OCI-LY7 (cell line): ENCODE results near the gene CYP2A6. TPM values are rescaled to one million over a fixed set of nuclear protein-coding genes. Genes with fewer than 3 reads are reported as not detected.
"Not testable (repeated sequence)": the region's sequence is repeated elsewhere in the genome, so short reads cannot be mapped to it uniquely, and the experiment has no call there.

Experiments
- BruUV-seq: library from RNA; stranded (reverse); fragments of 400-500 nt; replicated peaks from 2 replicates; lab custom pipeline; 2021; lab: Mats Ljungman, UMichigan
- CTCF ChIA-PET: fragments of 300-600 bp; sonication (Branson Sonifier 250); formaldehyde crosslinking; loops from one replicate; lab custom pipeline; 2022; ENCODE audit warnings: antibody characterized with exemption; ENCODE audit not compliant: unreplicated experiment; lab: Charles Lee
- POLR2A ChIA-PET: fragments of 300-600 bp; sonication (Branson Sonifier 250); formaldehyde crosslinking; loops from one replicate; lab custom pipeline; 2022; ENCODE audit warnings: antibody characterized with exemption; lab: Charles Lee
- DNase-seq: peaks from one replicate; pipeline ENCODE4 v3.0.0-alpha.2; 2015; ENCODE audit warnings: low spot score
- H2AFZ ChIP-seq: fragments of 200-600 bp; sonication (generic), shearing (Covaris generic); 2 replicates; pipeline ENCODE4 v1.6.1; 2014; ENCODE audit warnings: mild to moderate bottlenecking, antibody characterized with exemption, low read length, moderate library complexity
- H3K27ac ChIP-seq: fragments of 200-600 bp; sonication (generic); 2 replicates; pipeline ENCODE4 v1.5.1; 2014; ENCODE audit warnings: mixed run types, low read depth, mild to moderate bottlenecking, moderate library complexity, low read length, inconsistent platforms; ENCODE audit not compliant: poor library complexity, severe bottlenecking
- H3K36me3 ChIP-seq: fragments of 200-600 bp; sonication (generic); 2 replicates; pipeline ENCODE4 v1.6.1; 2014; ENCODE audit warnings: mild to moderate bottlenecking, antibody characterized with exemption, low read length, moderate library complexity, mixed read lengths; ENCODE audit not compliant: insufficient read depth
- H3K4me1 ChIP-seq: fragments of 200-600 bp; sonication (generic); 2 replicates; pipeline ENCODE4 v1.5.1; 2014; ENCODE audit warnings: mild to moderate bottlenecking, low read length; ENCODE audit not compliant: insufficient read depth, poor library complexity, severe bottlenecking
- H3K4me2 ChIP-seq: fragments of 200-600 bp; sonication (generic); 2 replicates; pipeline ENCODE4 v1.6.1; 2014; ENCODE audit warnings: mild to moderate bottlenecking, low read length
- H3K4me3 ChIP-seq: fragments of 200-600 bp; sonication (generic); 2 replicates; pipeline ENCODE4 v1.5.1; 2014; ENCODE audit warnings: mild to moderate bottlenecking, low read depth, low read length; ENCODE audit not compliant: poor library complexity, severe bottlenecking
- H3K79me2 ChIP-seq: fragments of 200-600 bp; sonication (generic); 2 replicates; pipeline ENCODE4 v1.6.1; 2016; ENCODE audit warnings: low read depth, mild to moderate bottlenecking, low read length, moderate library complexity, mixed read lengths; ENCODE audit not compliant: insufficient read depth
- H3K9me2 ChIP-seq: fragments of 200-600 bp; sonication (generic); 2 replicates; pipeline ENCODE4 v1.6.1; 2016; ENCODE audit warnings: mild to moderate bottlenecking, low read length, mixed read lengths; ENCODE audit not compliant: insufficient read depth
- H3K9me3 ChIP-seq: fragments of 200-600 bp; sonication (generic); 2 replicates; pipeline ENCODE4 v1.6.1; 2014; ENCODE audit warnings: mild to moderate bottlenecking, mixed run types, low read length, mixed read lengths
- H4K20me1 ChIP-seq: fragments of 200-600 bp; sonication (generic); 2 replicates; pipeline ENCODE4 v1.6.1; 2014; ENCODE audit warnings: mild to moderate bottlenecking, antibody characterized with exemption, low read length, moderate library complexity, mixed read lengths; ENCODE audit not compliant: insufficient read depth
- EZH2phosphoT487 ChIP-seq: fragments of 200-600 bp; sonication (generic); IDR thresholded peaks from 2 replicates; pipeline ENCODE4 v1.6.1; 2018; ENCODE audit warnings: low read depth, borderline replicate concordance, mild to moderate bottlenecking, mixed run types, antibody characterized with exemption, low read length, moderate library complexity, mixed read lengths
- intact Hi-C: fragments of 100-400 bp; cut with micrococcal nuclease; formaldehyde crosslinking; loops from one replicate; pipeline ENCODE4 v1.10.0; 2022; ENCODE audit not compliant: unreplicated experiment
- total RNA-seq, 2 experiments: library from RNA; depleted of rRNA in 1 of 2; stranded (reverse); fragments of >200 nt in 1 of 2; shearing (Covaris generic) in 1 of 2; gene quantifications; 2 replicates each; pipeline ENCODE4 v1.2.3, GENCODE V29; 2014 to 2022
- TF ChIP-seq, protein P1 (sequence below): fragments of 200-600 bp; sonication (generic); conservative IDR thresholded peaks from 2 replicates; pipeline ENCODE4 v1.5.1; 2014; ENCODE audit warnings: mild to moderate bottlenecking, antibody characterized with exemption, low read length, moderate library complexity, mixed read lengths

CYP2A6 gene
- total RNA-seq, 2 experiments from 2014 or later = not detected

GRCh38 chr19:40836754-40837429, 13.4 kb downstream of the CYP2A6 start:
- ChIA-PET CTCF (no interaction called here), POLR2A (interaction anchor here (1.2 kb wide), 1 partner anchor 179 kb away, joined by 4 read pairs; no protein-coding TSS in a partner anchor)
- no peak overlapping the region for H3K4me2 ChIP-seq
- no peaks in the 10 kb centered on the region for H4K20me1 ChIP-seq
- no peaks in the 10 kb centered on the region for H3K36me3 ChIP-seq
- H2AFZ ChIP-seq = no peak overlapping the region
- intact Hi-C loops = no loop called here
- no peaks in the 10 kb centered on the region for H3K9me2 ChIP-seq
- no peak overlapping the region for H3K27ac ChIP-seq
- TF ChIP-seq EZH2phosphoT487 = no peak
- TF ChIP-seq, protein P1, sequence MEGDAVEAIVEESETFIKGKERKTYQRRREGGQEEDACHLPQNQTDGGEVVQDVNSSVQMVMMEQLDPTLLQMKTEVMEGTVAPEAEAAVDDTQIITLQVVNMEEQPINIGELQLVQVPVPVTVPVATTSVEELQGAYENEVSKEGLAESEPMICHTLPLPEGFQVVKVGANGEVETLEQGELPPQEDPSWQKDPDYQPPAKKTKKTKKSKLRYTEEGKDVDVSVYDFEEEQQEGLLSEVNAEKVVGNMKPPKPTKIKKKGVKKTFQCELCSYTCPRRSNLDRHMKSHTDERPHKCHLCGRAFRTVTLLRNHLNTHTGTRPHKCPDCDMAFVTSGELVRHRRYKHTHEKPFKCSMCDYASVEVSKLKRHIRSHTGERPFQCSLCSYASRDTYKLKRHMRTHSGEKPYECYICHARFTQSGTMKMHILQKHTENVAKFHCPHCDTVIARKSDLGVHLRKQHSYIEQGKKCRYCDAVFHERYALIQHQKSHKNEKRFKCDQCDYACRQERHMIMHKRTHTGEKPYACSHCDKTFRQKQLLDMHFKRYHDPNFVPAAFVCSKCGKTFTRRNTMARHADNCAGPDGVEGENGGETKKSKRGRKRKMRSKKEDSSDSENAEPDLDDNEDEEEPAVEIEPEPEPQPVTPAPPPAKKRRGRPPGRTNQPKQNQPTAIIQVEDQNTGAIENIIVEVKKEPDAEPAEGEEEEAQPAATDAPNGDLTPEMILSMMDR = no peak
- no peaks in the 10 kb centered on the region for H3K4me1 ChIP-seq
- DNase-seq = no peak
- no peaks in the 10 kb centered on the region for H3K9me3 ChIP-seq
- BruUV-seq = no TSS peak
- H3K4me3 ChIP-seq = no peak overlapping the region
- no peaks in the 10 kb centered on the region for H3K79me2 ChIP-seq

- H3K4me2 ChIP-seq, DNase-seq, H3K79me2 ChIP-seq, H3K9me3 ChIP-seq, H3K36me3 ChIP-seq, BruUV-seq, intact Hi-C loops, H3K4me3 ChIP-seq, H3K9me2 ChIP-seq, H4K20me1 ChIP-seq, CTCF ChIA-PET, H2AFZ ChIP-seq, H3K4me1 ChIP-seq, H3K27ac ChIP-seq: not testable (repeated sequence)
- POLR2A ChIA-PET = interaction anchor here (0.7 kb wide), 1 partner anchor 290 kb away, joined by 6 read pairs; no protein-coding TSS in a partner anchor
Observed at GRCh38 chr19:40833728-40834533, 16.3 kb downstream of the CYP2A6 start.

GRCh38 chr19:40832431-40832790, 17.8 kb downstream of the CYP2A6 start:
- H3K4me1 ChIP-seq, intact Hi-C loops, H3K9me3 ChIP-seq, H2AFZ ChIP-seq, POLR2A ChIA-PET, H3K4me2 ChIP-seq, CTCF ChIA-PET, H3K27ac ChIP-seq, H3K36me3 ChIP-seq, BruUV-seq, H3K9me2 ChIP-seq, H3K79me2 ChIP-seq, H4K20me1 ChIP-seq, H3K4me3 ChIP-seq, DNase-seq: not testable (repeated sequence)
